K562 (cell line): Measurements from ENCODE around the gene IGSF9. TPM values are rescaled to one million over a fixed set of nuclear protein-coding genes. Genes with fewer than 3 reads are reported as not detected.
A peak's percentile ranks its signal among the peaks of the same experiment; 100 is the strongest.

Experiments used
- ARHGAP35 ChIP-seq: fragments of 450-650 bp; IDR thresholded peaks from 2 replicates; pipeline ENCODE4 v1.6.1; 2018; ENCODE audit not compliant: partially characterized antibody
- ATF2 ChIP-seq: sonication (generic); formaldehyde crosslinking; IDR thresholded peaks from 2 replicates; pipeline ENCODE4 v1.8.1; 2022; ENCODE audit warnings: missing genetic modification reagents
- CC2D1A ChIP-seq: fragments of 450-650 bp; IDR thresholded peaks from 2 replicates; pipeline ENCODE4 v1.6.1; 2017; ENCODE audit warnings: mild to moderate bottlenecking
- ERF ChIP-seq: fragments of 450-650 bp; formaldehyde crosslinking; IDR thresholded peaks from 2 replicates; pipeline ENCODE4 v1.4.0; 2020; ENCODE audit warnings: mild to moderate bottlenecking, mixed read lengths
- HDAC3 ChIP-seq: fragments of 450-650 bp; IDR thresholded peaks from 2 replicates; pipeline ENCODE4 v1.6.1; 2018; ENCODE audit warnings: borderline replicate concordance, mild to moderate bottlenecking, moderate library complexity; ENCODE audit not compliant: partially characterized antibody
- IRF2 ChIP-seq: sonication (generic); formaldehyde crosslinking; IDR thresholded peaks from 2 replicates; pipeline ENCODE4 v1.8.1; 2022; ENCODE audit warnings: mild to moderate bottlenecking, missing genetic modification reagents
- KLF13 ChIP-seq: fragments of 450-650 bp; IDR thresholded peaks from 2 replicates; pipeline ENCODE4 v1.6.1; 2016; ENCODE audit warnings: missing genetic modification characterization, low read depth, mild to moderate bottlenecking, missing compliant biosample characterization, moderate library complexity, borderline replicate concordance
- MECOM ChIP-seq: fragments of 250-450 bp; sonication (Bioruptor Pico); IDR thresholded peaks from 2 replicates; pipeline ENCODE4 v1.8.0; 2022; ENCODE audit warnings: inconsistent platforms
- OTX1 ChIP-seq: fragments of 450-650 bp; formaldehyde crosslinking; IDR thresholded peaks from 2 replicates; pipeline ENCODE4 v1.4.0; 2022; ENCODE audit warnings: mild to moderate bottlenecking
- PCBP1 ChIP-seq: fragments of 200-400 bp; formaldehyde crosslinking; IDR thresholded peaks from 2 replicates; pipeline ENCODE4 v1.6.1; 2018; ENCODE audit warnings: mild to moderate bottlenecking, low read depth, low read length; ENCODE audit not compliant: poor library complexity, severe bottlenecking
- POU5F1 ChIP-seq: fragments of 150-350 bp; IDR thresholded peaks from 2 replicates; pipeline ENCODE4 v1.6.1; 2014; ENCODE audit warnings: borderline replicate concordance, low read length, low read depth, mild to moderate bottlenecking; ENCODE audit not compliant: partially characterized antibody
- PPARD ChIP-seq: fragments of 250-450 bp; sonication (Bioruptor Pico); IDR thresholded peaks from 2 replicates; pipeline ENCODE4 v1.8.0; 2022; ENCODE audit warnings: inconsistent platforms, mild to moderate bottlenecking, moderate library complexity
- RAD21 ChIP-seq, 2 experiments: fragments of 250-450 bp in 1 of 2; fragments of 450-650 bp in 1 of 2; sonication (Bioruptor Pico) in 1 of 2; formaldehyde crosslinking in 1 of 2; IDR thresholded peaks in 1 of 2; conservative IDR thresholded peaks in 1 of 2; 2 replicates each; pipeline versions ENCODE4 v1.4.0 to v1.8.0; 2020 to 2022; ENCODE audit warnings: mild to moderate bottlenecking in 2 of 2, moderate library complexity in 1 of 2
- RHOXF2B ChIP-seq: fragments of 250-450 bp; sonication (Bioruptor Pico); conservative IDR thresholded peaks from 2 replicates; pipeline ENCODE4 v1.5.1; 2021
- SNIP1 ChIP-seq: fragments of 450-650 bp; IDR thresholded peaks from 2 replicates; pipeline ENCODE4 v1.7.1; 2017; ENCODE audit warnings: low read depth, mild to moderate bottlenecking
- SRF ChIP-seq, 2 experiments: fragments of 250-450, 450-650 bp in 1 of 2; sonication (Bioruptor Pico) in 1 of 2; sonication (generic) in 1 of 2; formaldehyde crosslinking; IDR thresholded peaks; 2 replicates each; pipeline versions ENCODE4 v1.5.0 to v1.5.1; 2020 to 2022; ENCODE audit warnings: mild to moderate bottlenecking in 1 of 2, missing genetic modification reagents in 1 of 2
- STAG1 ChIP-seq: sonication (generic); formaldehyde crosslinking; IDR thresholded peaks from 2 replicates; pipeline ENCODE4 v1.5.0; 2020; ENCODE audit warnings: missing genetic modification reagents, borderline replicate concordance
- ZHX1 ChIP-seq: fragments of 150-350 bp; conservative IDR thresholded peaks from 2 replicates; pipeline ENCODE4 v1.6.1; 2014; ENCODE audit warnings: low read length
- ZMIZ1 ChIP-seq, 2 experiments: fragments of 150-350 bp in 1 of 2; IDR thresholded peaks; 2 replicates each; pipeline ENCODE4 v1.6.1; 2012 to 2016; ENCODE audit warnings: low read depth in 2 of 2, low read length in 2 of 2, mild to moderate bottlenecking in 1 of 2, moderate library complexity in 1 of 2
- ZNF583 ChIP-seq: fragments of 250-450 bp; sonication (Bioruptor Pico); IDR thresholded peaks from 2 replicates; pipeline ENCODE4 v1.4.0; 2020
- ZNF668 ChIP-seq: fragments of 250-450 bp; sonication (Bioruptor Pico); IDR thresholded peaks from 2 replicates; pipeline ENCODE4 v1.8.0; 2022; ENCODE audit warnings: mild to moderate bottlenecking, inconsistent platforms
- polyA plus RNA-seq, 8 experiments: library from polyadenylated mRNA; depleted of rRNA in 4 of 8; stranded (reverse) in 5 of 8; unstranded in 3 of 8; fragments of >200 nt; fragmentation: Nextera tagmentation in 2 of 8; fragmentation: Illumina TruSeq in 1 of 8; extraction: Ambion mirVana in 2 of 8; extraction: Trizol in 1 of 8; gene quantifications; 2 replicates each; pipeline versions ENCODE4 v1.2.1 to v1.2.3, GENCODE V29; 2011 to 2014; ENCODE audit warnings: inconsistent platforms in 1 of 8, missing spikeins in 1 of 8
- total RNA-seq, 7 experiments: library from RNA; depleted of rRNA in 6 of 7; stranded (reverse); fragments of >200 nt in 6 of 7; fragmentation: Illumina TruSeq in 2 of 7; extraction: Trizol in 2 of 7; gene quantifications; 2 replicates each; pipeline versions ENCODE4 v1.2.1 to v1.2.3, GENCODE V29; 2011 to 2021; ENCODE audit warnings: low replicate concordance in 1 of 7

The IGSF9 gene
- total and polyA plus RNA-seq, 9 of the 15 experiments (the other 6 are each of a cell fraction or from before 2014, with no cell fraction given), result 0.03 to 0.29 (median 0.07) TPM; not detected in 1

GRCh38 chr1:159945483-159946241 is at the start of gene IGSF9 (continued):
- TF ChIP-seq ZMIZ1 (IDR thresholded peaks at IDR 0.05; ENCODE audit: low read depth in 2 of 2, low read length in 2 of 2) (no peak), SNIP1 (no peak), IRF2 (no peak), PCBP1 (peak; percentile 54), SRF (CRISPR knock-in tag; IDR thresholded peaks at IDR 0.05) (no peak), RHOXF2B (CRISPR knock-in tag) (no peak), KLF13 (tag) (0 out of 2 replicates have a peak, but pooled peaks have one; percentile 41), HDAC3 (no peak), ATF2 (CRISPR knock-in tag) (no peak), ARHGAP35 (no peak), ZNF583 (no peak), OTX1 (no peak), RAD21 (CRISPR knock-in tag; conservative IDR thresholded peaks at IDR 0.05 in 1 of 2, IDR thresholded peaks at IDR 0.05 in 1 of 2) (peak; percentile 70 to 75), POU5F1 (no peak), STAG1 (CRISPR knock-in tag) (peak; percentile 26; the same call in 1 of the 2 replicates), MECOM (CRISPR knock-in tag) (no peak), CC2D1A (no peak), ZNF668 (no peak), PPARD (no peak), ZHX1 (no peak), ERF (CRISPR knock-in tag) (peak; percentile 44; the same call in 1 of the 2 replicates)
